ENCODE data around the gene CABP4. TPM values are rescaled to one million over a fixed set of nuclear protein-coding genes. Genes with fewer than 3 reads are reported as not detected.

CABP4 gene
- total RNA-seq, 2 donors from 2014 or later, result 5.3 to 5.7 TPM

DNA sequence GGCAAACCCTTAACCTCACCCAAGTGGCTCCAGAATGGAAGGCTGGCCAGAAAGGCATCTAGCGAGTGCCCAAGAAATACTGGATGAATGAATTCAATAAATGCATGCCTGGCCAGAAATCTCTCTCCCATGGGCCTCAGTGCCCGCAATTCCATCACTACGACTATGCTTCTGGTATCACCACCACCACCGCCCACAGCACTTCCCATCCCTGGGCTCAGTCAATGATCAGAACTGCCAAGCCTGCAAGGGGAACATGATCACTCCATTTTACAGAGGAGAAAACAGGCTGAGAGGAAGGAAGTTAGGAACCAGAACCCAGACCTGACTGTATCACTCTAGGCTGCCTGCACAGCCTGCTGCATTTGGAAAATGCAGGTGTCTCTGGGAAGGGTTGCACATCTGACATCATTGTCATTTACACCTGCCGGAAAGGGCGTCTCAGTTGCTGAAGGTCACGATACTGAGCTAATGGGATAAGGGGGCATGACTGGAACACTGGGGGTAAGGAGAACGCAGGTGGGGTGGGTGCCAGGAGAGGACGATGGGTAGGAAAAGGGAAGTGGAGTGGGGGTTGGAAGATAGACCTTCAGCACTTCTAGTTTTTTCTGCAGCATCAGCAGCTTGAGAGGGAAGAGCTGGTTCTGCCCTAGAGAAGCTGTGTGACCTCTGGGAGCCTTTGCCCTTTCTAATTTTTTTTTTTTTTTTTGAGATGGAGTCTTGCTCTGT is 5.9 kb upstream of the CABP4 start:
- ATAC-seq (ENCODE audit: insufficient number of reproducible peaks, low FRiP score, low read depth), result no peak
- no peaks in the 10 kb centered on the region for H3K27me3 ChIP-seq (replicated peaks; ENCODE audit: insufficient read depth)
- no peak overlapping the region for H3K4me3 ChIP-seq
- no peak overlapping the region for H3K27ac ChIP-seq
- no peak for TF ChIP-seq CTCF (IDR thresholded peaks at IDR 0.05)
- H3K36me3 ChIP-seq, result no peaks in the 10 kb centered on the region
- no peak for DNase-seq (ENCODE audit: low spot score)
- peaks cover 0 to 7% of the 10 kb centered on the region in 2 donors for H3K4me1 ChIP-seq (ENCODE audit: control insufficient read depth in 1 of 2, low read depth in 2 of 2)
- no peaks in the 10 kb centered on the region for H3K9me3 ChIP-seq

DNA sequence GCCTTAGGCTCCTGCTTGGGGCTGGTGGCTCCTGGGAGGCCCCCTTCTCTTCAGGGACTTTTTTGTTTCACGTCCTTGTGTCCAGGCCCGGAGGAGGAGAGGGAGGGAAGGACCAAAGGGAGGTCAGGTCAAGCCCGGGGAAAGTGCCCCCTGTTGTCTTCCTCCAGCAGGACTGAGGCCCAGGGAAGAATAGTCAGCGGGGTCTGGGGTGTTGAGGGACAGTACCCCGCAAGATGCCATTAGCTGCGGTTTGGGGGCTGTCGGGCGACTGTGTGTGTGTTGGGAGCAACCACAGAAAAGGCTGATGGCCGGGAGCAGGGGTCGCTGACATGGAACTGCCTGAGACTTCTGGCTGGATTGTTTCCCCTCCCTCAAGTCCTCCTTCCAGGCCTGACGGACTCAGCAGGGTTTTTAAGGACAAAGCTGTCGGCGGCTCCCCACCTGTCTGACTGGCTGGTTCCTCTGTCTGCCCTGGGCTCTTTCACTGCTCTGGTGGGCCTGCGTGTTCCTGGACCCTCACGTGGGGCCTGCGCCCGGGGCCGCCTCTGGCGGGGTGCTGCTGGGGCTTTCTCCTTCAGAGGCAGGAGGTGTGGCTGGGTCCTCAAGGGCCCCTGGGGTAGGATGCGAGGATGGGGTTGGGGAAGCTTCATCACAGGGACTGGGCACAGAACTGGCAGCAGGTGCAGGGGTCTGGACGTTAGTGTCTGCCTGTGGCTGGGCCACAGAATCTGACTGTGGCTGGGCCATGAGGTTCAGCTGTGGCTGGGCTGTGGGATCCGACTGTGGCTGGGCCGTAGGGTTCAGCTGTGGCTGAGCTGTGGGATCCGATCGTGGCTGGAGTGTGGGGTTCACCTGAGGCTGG is 4.1 kb upstream of the CABP4 start:
- no peaks in the 10 kb centered on the region for H3K36me3 ChIP-seq
- DNase-seq (ENCODE audit: low spot score) (no peak), ATAC-seq (ENCODE audit: insufficient number of reproducible peaks, low FRiP score, low read depth) (no peak)
- no peak overlapping the region for H3K4me3 ChIP-seq
- H3K9me3 ChIP-seq, result no peaks in the 10 kb centered on the region
- H3K4me1 ChIP-seq (ENCODE audit: control insufficient read depth in 1 of 2, low read depth in 2 of 2), result no peaks in the 10 kb centered on the region
- no peak for TF ChIP-seq CTCF (IDR thresholded peaks at IDR 0.05)
- no peaks in the 10 kb centered on the region for H3K27me3 ChIP-seq (replicated peaks; ENCODE audit: insufficient read depth)
- H3K27ac ChIP-seq, result no peak overlapping the region

DNA sequence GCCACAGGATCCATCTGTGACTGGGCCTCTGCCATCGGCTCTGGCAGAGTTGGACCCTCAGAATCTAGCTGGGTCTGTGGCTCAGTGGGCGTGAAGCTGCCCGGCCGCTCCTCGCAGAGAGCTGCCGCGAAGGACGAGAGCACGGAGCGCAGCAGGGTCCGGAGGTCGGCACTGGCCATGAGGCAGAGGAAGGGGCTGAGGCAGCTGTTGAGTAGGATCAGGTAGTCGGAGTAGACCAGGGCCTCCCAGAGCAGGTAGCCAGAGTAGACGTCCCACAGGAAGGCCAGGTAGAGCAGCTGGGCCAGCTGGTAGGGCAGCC is 3.5 kb upstream of the CABP4 start:
- ATAC-seq (ENCODE audit: insufficient number of reproducible peaks, low FRiP score, low read depth) (no peak), DNase-seq (ENCODE audit: low spot score) (no peak)
- no peak for TF ChIP-seq CTCF (IDR thresholded peaks at IDR 0.05)
- H3K36me3 ChIP-seq, result no peaks in the 10 kb centered on the region
- no peak overlapping the region for H3K27ac ChIP-seq
- no peak overlapping the region for H3K4me3 ChIP-seq
- H3K4me1 ChIP-seq (ENCODE audit: control insufficient read depth in 1 of 2, low read depth in 2 of 2), result no peaks in the 10 kb centered on the region
- no peaks in the 10 kb centered on the region for H3K9me3 ChIP-seq
- H3K27me3 ChIP-seq (replicated peaks; ENCODE audit: insufficient read depth), result no peaks in the 10 kb centered on the region

DNA sequence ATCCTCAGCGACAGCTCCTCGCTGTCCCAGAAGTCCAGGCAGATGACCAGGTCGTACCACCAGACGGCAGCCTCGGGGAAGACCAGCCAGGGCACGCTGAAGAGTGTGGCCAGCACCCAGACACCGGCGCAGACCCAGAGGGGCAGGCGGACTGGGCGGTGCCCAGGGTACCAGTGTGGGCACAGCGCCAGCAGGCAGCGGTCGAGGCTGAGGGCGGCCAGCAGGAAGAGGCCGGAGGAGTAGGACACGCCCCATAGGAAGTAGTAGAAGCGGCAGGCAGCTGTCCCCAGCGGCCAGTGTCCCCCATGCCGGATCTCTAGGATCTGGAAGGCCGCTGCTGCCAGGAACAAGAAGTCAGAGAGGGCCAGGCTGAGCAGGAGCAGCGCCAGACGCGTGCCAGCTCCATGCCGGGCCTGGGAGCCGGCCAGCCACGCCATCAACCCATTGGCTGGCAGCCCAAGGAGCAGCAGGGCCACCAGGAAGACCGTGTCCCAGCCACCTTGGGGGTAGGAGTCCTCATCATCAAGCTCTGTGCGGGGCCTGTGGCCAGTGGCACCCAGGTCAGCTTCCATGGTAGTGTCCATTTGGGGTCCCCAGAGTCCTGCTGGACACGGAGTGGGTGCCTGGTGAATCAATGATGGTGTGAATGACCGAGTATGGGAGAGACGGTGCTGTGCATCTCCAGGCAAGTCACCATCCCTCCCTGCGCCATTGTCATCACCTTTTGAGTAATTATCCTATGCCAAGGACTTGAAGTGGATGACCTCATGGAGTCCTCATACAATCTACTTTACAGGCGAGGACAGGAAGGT is 2.8 kb upstream of the CABP4 start, which contains the start of gene GPR152:
GPR152 (minus strand) TSS at position 589 of the 812 bp plus-strand sequence; CDS start at position 584, 5 bp downstream.
- H3K27ac ChIP-seq, result no peak within 1 kb of the TSS

More for the DNA sequence above, 2.8 kb upstream of the CABP4 start, which contains the start of gene GPR152:
- Histone ChIP-seq H3K4me1 (ENCODE audit: control insufficient read depth in 1 of 2, low read depth in 2 of 2) (no peaks in the 10 kb centered on the region), H3K4me3 (no peak within 1 kb of the TSS), H3K36me3 (no peaks in the 10 kb centered on the region), H3K27me3 (replicated peaks; ENCODE audit: insufficient read depth) (no peaks in the 10 kb centered on the region), H3K9me3 (no peaks in the 10 kb centered on the region)
- no peak for DNase-seq (ENCODE audit: low spot score)
- no peak for TF ChIP-seq CTCF (IDR thresholded peaks at IDR 0.05)
- ATAC-seq (ENCODE audit: insufficient number of reproducible peaks, low FRiP score, low read depth), result no peak
